GM20000 (cell line): ENCODE data around the gene GDF3.

Experiments used
- DNase-seq: peaks from one replicate; pipeline ENCODE4 v3.0.0; 2012; ENCODE audit warnings: low spot score
- CTCF ChIP-seq: IDR thresholded peaks from 2 replicates; pipeline ENCODE4 v1.5.1; 2012; ENCODE audit warnings: mild to moderate bottlenecking, control low read depth; ENCODE audit errors: extremely low read depth, missing control alignments

GDF3 gene

GRCh38 chr12:7661741-7662140 lies 33.8 kb downstream of the GDF3 start:
- TF ChIP-seq CTCF: no peak
- DNase-seq: no peak

GRCh38 chr12:7656121-7656520 lies 39.5 kb downstream of the GDF3 start:
- no peak for DNase-seq
- TF ChIP-seq CTCF: no peak

GRCh38 chr12:7650091-7650490 lies 45.5 kb downstream of the GDF3 start:
- TF ChIP-seq CTCF: no peak
- no peak for DNase-seq

- no peak for TF ChIP-seq CTCF
These were observed 48.5 kb downstream of the GDF3 start for GRCh38 chr12:7647071-7647470.

GRCh38 chr12:7646178-7646475 lies 49.4 kb downstream of the GDF3 start:
- no peak for TF ChIP-seq CTCF
- DNase-seq: no peak

More at GRCh38 chr12:7647071-7647470, 48.5 kb downstream of the GDF3 start:
- no peak for DNase-seq

- peak; percentile 55 for TF ChIP-seq CTCF
- DNase-seq: peak; percentile 65
These were observed 50.0 kb downstream of the GDF3 start for GRCh38 chr12:7645395-7646177.

GRCh38 chr12:7642876-7643309 lies 52.7 kb downstream of the GDF3 start:
- peak; percentile 25 for TF ChIP-seq CTCF
- no peak for DNase-seq
